Epithelial cell of esophagus (primary cell): Measurements from ENCODE around the gene SRSF7.
A peak's percentile ranks its signal among the peaks of the same experiment; 100 is the strongest.

Experiments
- DNase-seq: peaks from one replicate; pipeline ENCODE4 v3.0.0; 2010; ENCODE audit warnings: low read depth
- H3K4me3 ChIP-seq: 2 replicates; pipeline ENCODE4 v1.5.1; 2011; ENCODE audit warnings: mild to moderate bottlenecking, low read length, control low read depth
- TF ChIP-seq, protein P1 (sequence below): IDR thresholded peaks from 2 replicates; pipeline ENCODE4 v1.5.1; 2011; ENCODE audit warnings: low read depth, mild to moderate bottlenecking, low read length, control low read depth, inconsistent platforms; ENCODE audit not compliant: insufficient read depth; ENCODE audit errors: missing control alignments

The SRSF7 gene

DNA sequence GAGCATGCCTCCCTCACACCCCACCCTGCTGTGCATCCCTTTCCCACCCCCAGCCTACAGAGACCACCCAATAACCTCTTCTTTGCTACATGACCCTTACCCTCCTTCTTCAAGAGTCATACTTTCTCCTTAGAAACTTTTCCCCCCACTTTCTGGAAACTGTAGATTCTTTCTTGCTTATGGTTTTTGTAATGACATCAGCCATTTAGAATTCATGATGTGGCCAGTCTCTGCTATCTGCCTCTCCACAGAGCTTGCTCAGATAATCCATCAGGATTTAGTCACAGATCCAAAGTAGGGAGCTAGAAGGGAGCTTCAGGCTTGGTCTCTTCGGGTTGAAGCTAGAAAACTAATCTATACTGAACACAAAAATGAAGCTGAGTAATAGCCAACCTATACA is 48.7 kb downstream of the SRSF7 start:
- H3K4me3 ChIP-seq, result no peak overlapping the region
- DNase-seq, result peak; percentile 38
- TF ChIP-seq, protein P1, sequence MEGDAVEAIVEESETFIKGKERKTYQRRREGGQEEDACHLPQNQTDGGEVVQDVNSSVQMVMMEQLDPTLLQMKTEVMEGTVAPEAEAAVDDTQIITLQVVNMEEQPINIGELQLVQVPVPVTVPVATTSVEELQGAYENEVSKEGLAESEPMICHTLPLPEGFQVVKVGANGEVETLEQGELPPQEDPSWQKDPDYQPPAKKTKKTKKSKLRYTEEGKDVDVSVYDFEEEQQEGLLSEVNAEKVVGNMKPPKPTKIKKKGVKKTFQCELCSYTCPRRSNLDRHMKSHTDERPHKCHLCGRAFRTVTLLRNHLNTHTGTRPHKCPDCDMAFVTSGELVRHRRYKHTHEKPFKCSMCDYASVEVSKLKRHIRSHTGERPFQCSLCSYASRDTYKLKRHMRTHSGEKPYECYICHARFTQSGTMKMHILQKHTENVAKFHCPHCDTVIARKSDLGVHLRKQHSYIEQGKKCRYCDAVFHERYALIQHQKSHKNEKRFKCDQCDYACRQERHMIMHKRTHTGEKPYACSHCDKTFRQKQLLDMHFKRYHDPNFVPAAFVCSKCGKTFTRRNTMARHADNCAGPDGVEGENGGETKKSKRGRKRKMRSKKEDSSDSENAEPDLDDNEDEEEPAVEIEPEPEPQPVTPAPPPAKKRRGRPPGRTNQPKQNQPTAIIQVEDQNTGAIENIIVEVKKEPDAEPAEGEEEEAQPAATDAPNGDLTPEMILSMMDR, result no peak

DNA sequence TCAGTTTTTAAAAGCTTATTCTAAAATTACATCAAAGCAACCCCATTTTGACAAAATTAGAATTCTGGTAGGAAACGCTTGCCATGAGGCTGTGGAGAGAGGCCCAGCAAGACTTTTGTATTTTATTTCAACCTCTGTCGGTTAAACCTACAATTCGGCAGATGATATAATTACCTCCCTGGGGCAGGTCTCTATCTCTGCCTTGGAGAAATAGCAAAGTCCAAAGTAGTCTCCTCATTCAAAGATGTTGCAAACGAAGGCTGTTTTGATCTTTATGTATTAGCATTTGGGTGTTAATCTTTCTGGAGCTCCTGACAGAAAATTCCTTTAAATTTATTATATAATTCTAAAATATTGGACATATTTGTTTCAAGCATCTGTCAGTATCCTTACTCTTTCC is 49.6 kb downstream of the SRSF7 start:
- H3K4me3 ChIP-seq, result no peak overlapping the region
- TF ChIP-seq, protein P1, result no peak
- DNase-seq, result no peak

DNA sequence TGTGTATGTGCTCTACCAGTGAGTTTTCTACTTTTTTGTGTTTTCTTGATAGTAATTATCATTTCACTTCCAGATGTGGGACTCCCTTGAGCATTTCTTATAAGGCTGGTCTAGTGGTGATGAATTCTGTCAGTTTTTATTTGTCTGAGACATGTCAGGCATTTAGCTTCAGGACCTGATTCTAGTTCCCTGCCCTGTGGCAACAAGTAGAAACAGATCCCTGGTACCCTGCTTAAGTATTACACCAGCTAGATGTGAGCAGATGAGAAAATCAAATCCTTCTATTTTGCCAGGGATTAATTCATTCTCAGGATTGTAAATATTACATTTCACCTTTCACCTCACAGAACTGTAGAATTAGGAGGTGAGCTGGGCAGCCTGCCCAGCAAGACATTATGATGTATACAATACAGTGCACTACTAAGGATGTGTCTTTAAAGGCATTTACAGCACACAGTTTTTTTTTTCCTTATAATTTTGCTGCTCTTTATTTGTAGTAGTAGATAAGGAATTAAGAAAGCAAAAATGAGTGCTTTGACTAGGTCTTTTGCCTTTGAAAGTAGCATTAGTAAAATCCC is 50.2 kb downstream of the SRSF7 start:
- TF ChIP-seq, protein P1, result no peak
- no peak overlapping the region for H3K4me3 ChIP-seq

DNA sequence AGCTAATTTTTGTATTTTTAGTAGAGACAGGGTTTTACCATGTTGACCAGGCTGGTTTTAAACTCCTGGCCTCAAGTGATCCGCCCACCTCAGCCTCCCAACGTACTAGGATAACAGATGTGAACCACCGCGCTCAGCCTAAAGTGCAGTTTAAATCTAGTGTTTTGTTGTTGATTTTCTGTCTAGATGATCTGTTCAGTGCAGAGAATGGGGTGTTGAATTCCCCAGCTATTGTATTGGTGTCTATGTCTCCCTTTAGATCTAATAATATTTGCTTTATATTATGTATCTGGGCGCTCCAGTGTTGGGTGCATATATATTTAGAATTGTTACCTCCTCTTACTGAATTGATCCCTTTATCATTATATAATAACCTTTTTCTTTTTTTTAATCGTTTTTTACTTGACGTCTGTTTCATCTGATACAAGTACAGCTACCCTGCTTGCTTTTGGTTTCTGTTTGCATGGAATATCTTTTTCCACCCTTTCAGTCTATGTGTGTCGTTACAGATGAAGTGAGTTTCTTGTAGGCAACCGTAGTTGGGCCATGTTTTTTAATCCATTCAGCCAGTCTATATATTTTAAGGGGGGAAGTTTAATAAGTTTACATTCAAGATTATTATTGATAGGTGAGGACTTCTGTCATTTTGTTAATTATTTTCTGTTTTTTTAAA is 50.9 kb downstream of the SRSF7 start:
- no peak overlapping the region for H3K4me3 ChIP-seq
- TF ChIP-seq, protein P1, result no peak
- DNase-seq, result no peak

More for the DNA sequence above, 50.2 kb downstream of the SRSF7 start:
- DNase-seq, result peak; percentile 32

DNA sequence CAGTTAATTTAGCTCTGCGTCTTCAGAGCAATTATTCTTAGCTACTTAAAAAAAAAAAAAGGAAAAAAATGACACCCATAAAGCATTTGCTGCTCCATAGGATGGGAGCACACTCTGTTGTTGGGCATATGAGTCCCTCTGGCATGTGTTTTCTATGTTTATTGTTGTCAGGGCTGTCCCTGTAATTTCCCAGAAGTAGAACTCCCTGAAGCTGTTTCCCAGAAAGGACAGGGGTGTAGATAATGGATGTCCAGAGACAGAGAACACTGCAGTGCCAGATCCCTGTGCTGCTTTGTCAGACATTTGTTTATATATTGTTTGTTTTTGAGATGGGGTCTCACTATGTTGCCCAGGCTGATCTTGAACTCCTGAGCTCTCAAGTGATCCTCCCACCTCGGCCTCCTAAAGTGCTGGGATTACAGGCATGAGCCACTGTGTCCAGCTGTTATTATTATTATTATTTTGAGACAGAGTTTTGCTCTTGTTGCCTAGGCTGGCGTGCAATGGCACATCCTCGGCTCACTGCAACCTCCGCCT is 52.6 kb downstream of the SRSF7 start:
- DNase-seq, result no peak
- TF ChIP-seq, protein P1, result no peak
- H3K4me3 ChIP-seq, result no peak overlapping the region

DNA sequence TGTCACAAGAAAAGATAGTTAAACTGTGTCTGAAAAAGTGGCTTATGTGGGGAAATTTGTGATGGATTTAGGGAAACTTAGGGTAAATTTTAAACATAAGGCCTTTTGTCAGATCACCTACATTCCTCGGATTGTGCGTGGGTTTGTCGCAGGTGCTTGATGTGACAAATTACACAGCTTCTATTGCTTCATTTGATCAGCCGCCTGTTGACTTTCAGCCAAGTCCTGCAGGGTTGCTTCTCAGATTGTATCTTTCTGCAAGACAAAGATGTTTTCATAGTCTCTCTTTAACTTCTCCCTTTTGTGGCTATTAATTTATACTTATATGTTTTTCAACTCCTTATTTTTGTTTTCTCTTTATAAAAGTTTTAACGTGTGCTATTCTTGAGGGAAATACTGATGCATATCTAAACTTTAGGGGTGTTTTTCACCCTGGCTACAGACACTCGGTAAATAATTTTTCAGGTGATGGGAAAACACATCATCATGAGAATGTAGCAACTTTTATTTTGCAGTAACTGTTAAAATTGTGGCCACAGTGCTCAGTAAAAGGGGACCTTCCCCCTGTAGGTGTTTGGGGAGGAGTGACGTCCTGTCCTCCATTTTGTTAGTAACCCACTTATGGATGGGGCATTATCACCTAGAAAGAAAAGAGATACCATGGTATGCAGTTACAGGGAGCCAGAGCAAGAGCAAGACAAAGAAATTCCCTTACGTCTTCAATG is 53.9 kb downstream of the SRSF7 start:
- no peak for DNase-seq
- TF ChIP-seq, protein P1, result no peak
- H3K4me3 ChIP-seq, result no peak overlapping the region
